H1 (cell line): Measurements from ENCODE around the gene RNFT1. TPM values are rescaled to one million over a fixed set of nuclear protein-coding genes. Genes with fewer than 3 reads are reported as not detected.

Experiments used
- polyA plus RNA-seq, 7 experiments: library from polyadenylated mRNA; depleted of rRNA in 3 of 7; stranded (reverse) in 5 of 7; unstranded in 2 of 7; fragments of >200 nt in 5 of 7; fragments of 200-250 nt in 2 of 7; gene quantifications; 1 replicate in 5 of 7; 2 replicates in 1 of 7; 4 replicates in 1 of 7; pipeline versions ENCODE4 v1.2.1 to v1.2.3, GENCODE V29; 2011 to 2013; ENCODE audit warnings: missing spikeins in 2 of 7, mixed read lengths in 2 of 7
- small RNA-seq: library from polyadenylated mRNA; stranded (forward); fragments of <200 nt; extraction: miRNeasy Mini kit (QIAGEN cat#:217004); gene quantifications from one replicate; pipeline ENCODE3, GENCODE V24; 2013; ENCODE audit not compliant: insufficient read depth
- total RNA-seq: library from RNA; stranded (reverse); fragmentation: NEBNext Ultra II Directional; extraction: Animal tissue kit (Norgen Biotek cat#: 25700); gene quantifications from 2 replicates; pipeline ENCODE4 v1.2.1, GENCODE V29; 2021

The RNFT1 gene
- total and polyA plus RNA-seq, 2 of the 8 experiments (the other 6 are each of a cell fraction or from before 2014, with no cell fraction given) = 3.0 to 5.2 TPM

Small RNA genes within 50 kb of the gene (small RNA-seq; reads per million reads assigned to genes)
- gene RPS29P21 = not detected

Other genes starting within 250 kb of the RNFT1 start
- gene TUBD1, start 71.8 kb downstream of the RNFT1 start, total RNA-seq = 16.1 and 17.5 TPM in 2 replicates
- gene TUBD1, start 71.8 kb downstream of the RNFT1 start, polyA plus RNA-seq (2011; rRNA removed) = 5.7 and 9.1 TPM in 2 replicates
- gene RPS6KB1, start 71.6 kb downstream of the RNFT1 start, total RNA-seq = 25.5 and 28.4 TPM in 2 replicates
- gene RPS6KB1, start 71.6 kb downstream of the RNFT1 start, polyA plus RNA-seq (2011; rRNA removed) = 2.1 and 3.4 TPM in 2 replicates
- 19.1 and 20.9 TPM in 2 replicates for gene HEATR6, start 114.2 kb upstream of the RNFT1 start, total RNA-seq
- 19.1 and 24.0 TPM in 2 replicates for gene HEATR6, start 114.2 kb upstream of the RNFT1 start, polyA plus RNA-seq (2011; rRNA removed)
- gene CA4, start 185.2 kb upstream of the RNFT1 start, total RNA-seq = 3.6 and 4.2 TPM in 2 replicates
- 3.6 and 6.8 TPM in 2 replicates for gene CA4, start 185.2 kb upstream of the RNFT1 start, polyA plus RNA-seq (2011; rRNA removed)